ENCODE measurements around the gene C19orf81. TPM values are rescaled to one million over a fixed set of nuclear protein-coding genes. Genes with fewer than 3 reads are reported as not detected.

C19orf81 gene
- total and polyA plus RNA-seq, 9 of the 15 experiments (the other 6 are each of a cell fraction or from before 2014, with no cell fraction given) = 2.5 to 42.9 (median 33.0) TPM; not detected in 4

DNA sequence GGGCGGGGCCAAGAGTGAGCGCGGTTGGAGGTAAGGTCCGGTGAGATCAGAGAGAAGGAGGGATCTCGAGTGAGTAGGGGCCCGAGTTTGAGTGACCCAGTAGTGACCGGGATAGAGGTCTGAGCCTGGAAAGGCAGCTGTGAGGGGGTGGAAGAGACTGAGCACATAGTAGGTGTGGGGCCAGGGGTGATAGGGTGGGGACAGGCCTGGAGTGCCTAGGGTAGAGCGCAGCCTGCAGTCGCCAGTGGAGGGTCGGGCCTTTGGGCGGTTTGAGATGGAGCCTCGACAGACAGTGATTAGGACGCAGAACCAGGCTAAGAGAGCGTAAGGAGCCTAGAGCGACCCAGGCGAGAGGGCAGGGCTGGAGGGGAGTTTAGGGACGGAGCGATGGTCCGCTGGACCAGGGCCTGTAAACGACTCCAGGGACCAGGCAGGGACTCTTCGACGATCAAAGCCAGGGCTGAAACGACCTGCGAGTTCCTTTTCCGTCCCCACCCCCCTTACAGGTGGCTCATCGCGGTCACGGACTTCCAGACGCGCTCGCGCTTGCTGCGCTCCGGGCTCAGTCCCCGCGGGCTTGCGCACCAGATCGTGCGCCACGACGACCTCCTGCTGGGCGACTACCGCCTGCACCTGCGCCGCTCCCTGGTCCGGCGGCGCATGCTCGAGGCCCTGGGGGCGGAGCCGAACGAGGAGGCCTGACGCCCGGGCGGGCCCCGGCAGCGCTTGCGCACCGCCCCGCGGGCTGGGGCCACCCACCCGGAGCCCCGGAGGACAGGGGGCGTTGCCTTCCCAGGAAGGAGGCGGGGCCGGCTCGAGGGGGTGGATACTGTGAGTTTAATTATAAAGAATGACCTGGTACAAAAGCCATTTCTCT, 9.4 kb downstream of the C19orf81 start (continued):
- TF ChIP-seq, protein P1, sequence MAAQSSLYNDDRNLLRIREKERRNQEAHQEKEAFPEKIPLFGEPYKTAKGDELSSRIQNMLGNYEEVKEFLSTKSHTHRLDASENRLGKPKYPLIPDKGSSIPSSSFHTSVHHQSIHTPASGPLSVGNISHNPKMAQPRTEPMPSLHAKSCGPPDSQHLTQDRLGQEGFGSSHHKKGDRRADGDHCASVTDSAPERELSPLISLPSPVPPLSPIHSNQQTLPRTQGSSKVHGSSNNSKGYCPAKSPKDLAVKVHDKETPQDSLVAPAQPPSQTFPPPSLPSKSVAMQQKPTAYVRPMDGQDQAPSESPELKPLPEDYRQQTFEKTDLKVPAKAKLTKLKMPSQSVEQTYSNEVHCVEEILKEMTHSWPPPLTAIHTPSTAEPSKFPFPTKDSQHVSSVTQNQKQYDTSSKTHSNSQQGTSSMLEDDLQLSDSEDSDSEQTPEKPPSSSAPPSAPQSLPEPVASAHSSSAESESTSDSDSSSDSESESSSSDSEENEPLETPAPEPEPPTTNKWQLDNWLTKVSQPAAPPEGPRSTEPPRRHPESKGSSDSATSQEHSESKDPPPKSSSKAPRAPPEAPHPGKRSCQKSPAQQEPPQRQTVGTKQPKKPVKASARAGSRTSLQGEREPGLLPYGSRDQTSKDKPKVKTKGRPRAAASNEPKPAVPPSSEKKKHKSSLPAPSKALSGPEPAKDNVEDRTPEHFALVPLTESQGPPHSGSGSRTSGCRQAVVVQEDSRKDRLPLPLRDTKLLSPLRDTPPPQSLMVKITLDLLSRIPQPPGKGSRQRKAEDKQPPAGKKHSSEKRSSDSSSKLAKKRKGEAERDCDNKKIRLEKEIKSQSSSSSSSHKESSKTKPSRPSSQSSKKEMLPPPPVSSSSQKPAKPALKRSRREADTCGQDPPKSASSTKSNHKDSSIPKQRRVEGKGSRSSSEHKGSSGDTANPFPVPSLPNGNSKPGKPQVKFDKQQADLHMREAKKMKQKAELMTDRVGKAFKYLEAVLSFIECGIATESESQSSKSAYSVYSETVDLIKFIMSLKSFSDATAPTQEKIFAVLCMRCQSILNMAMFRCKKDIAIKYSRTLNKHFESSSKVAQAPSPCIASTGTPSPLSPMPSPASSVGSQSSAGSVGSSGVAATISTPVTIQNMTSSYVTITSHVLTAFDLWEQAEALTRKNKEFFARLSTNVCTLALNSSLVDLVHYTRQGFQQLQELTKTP (IDR thresholded peaks at IDR 0.05; ENCODE audit: low read depth in 1 of 2, partially characterized antibody in 2 of 2) = peak; percentile 27 to 88
- peak; percentile 86; the same call in 1 of the 2 replicates for TF ChIP-seq SMARCA5 (IDR thresholded peaks at IDR 0.05)
- TF ChIP-seq NR1H2 (CRISPR knock-in tag; IDR thresholded peaks at IDR 0.05) = peak; percentile 84; the same call in 1 of the 2 replicates
- TF ChIP-seq CXXC5 (CRISPR knock-in tag; IDR thresholded peaks at IDR 0.05) = peak; percentile 88
- TF ChIP-seq RCOR1 (IDR thresholded peaks at IDR 0.05; ENCODE audit: borderline replicate concordance in 1 of 2, low read depth in 2 of 2, low read length in 2 of 2) = 0 out of 4 replicates have a peak, but pooled peaks of 1 of the 2 experiments have one; percentile 20
- no peak for TF ChIP-seq GATA2 (CRISPR knock-in tag; IDR thresholded peaks at IDR 0.05)
- no peak for TF ChIP-seq YBX1 (IDR thresholded peaks at IDR 0.05)
- peak; percentile 64; a peak in 3 of 4 replicates for TF ChIP-seq MAZ (CRISPR knock-in tag; conservative IDR thresholded peaks at IDR 0.05 in 1 of 2, IDR thresholded peaks at IDR 0.05 in 1 of 2)
- TF ChIP-seq DNMT1 (IDR thresholded peaks at IDR 0.05) = 0 out of 2 replicates have a peak, but pooled peaks have one; percentile 87
- 0 out of 4 replicates have a peak, but pooled peaks of 1 of the 2 experiments have one; percentile 49 for TF ChIP-seq TRIM24 (IDR thresholded peaks at IDR 0.05)
- TF ChIP-seq, protein P2, sequence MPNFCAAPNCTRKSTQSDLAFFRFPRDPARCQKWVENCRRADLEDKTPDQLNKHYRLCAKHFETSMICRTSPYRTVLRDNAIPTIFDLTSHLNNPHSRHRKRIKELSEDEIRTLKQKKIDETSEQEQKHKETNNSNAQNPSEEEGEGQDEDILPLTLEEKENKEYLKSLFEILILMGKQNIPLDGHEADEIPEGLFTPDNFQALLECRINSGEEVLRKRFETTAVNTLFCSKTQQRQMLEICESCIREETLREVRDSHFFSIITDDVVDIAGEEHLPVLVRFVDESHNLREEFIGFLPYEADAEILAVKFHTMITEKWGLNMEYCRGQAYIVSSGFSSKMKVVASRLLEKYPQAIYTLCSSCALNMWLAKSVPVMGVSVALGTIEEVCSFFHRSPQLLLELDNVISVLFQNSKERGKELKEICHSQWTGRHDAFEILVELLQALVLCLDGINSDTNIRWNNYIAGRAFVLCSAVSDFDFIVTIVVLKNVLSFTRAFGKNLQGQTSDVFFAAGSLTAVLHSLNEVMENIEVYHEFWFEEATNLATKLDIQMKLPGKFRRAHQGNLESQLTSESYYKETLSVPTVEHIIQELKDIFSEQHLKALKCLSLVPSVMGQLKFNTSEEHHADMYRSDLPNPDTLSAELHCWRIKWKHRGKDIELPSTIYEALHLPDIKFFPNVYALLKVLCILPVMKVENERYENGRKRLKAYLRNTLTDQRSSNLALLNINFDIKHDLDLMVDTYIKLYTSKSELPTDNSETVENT (CRISPR knock-in tag; IDR thresholded peaks at IDR 0.05) = peak; percentile 88
- TF ChIP-seq KDM4B (IDR thresholded peaks at IDR 0.05; ENCODE audit: borderline replicate concordance in 2 of 2, low read depth in 1 of 2) = 0 out of 4 replicates have a peak, but pooled peaks of 1 of the 2 experiments have one; percentile 60
- peak; percentile 24 for TF ChIP-seq ARHGAP35 (IDR thresholded peaks at IDR 0.05; ENCODE audit: partially characterized antibody)
- TF ChIP-seq ZNF77 (CRISPR knock-in tag; IDR thresholded peaks at IDR 0.05) = peak; percentile 77; the same call in 1 of the 2 replicates
- peak; percentile 88; the same call in 1 of the 2 replicates for TF ChIP-seq CBX1 (IDR thresholded peaks at IDR 0.05; ENCODE audit: low read depth)
- peak; percentile 45; the same call in 1 of the 2 replicates for TF ChIP-seq HCFC1 (IDR thresholded peaks at IDR 0.05; ENCODE audit: low read depth, low read length)
- peak; percentile 26; the same call in 1 of the 2 replicates for TF ChIP-seq SOX6 (IDR thresholded peaks at IDR 0.05)
- no peak for TF ChIP-seq ETV6 (IDR thresholded peaks at IDR 0.05; ENCODE audit: borderline replicate concordance in 1 of 2, low read depth in 2 of 2, low read length in 1 of 2)
- peak; percentile 57; the same call in 1 of the 2 replicates for TF ChIP-seq ETV6 (CRISPR knock-in tag; IDR thresholded peaks at IDR 0.05; ENCODE audit: borderline replicate concordance)
- peak; percentile 48 to 60 for TF ChIP-seq RAD21 (CRISPR knock-in tag; conservative IDR thresholded peaks at IDR 0.05 in 1 of 2, IDR thresholded peaks at IDR 0.05 in 1 of 2)
- TF ChIP-seq SETDB1 (IDR thresholded peaks at IDR 0.05; ENCODE audit: low read length) = no peak
- TF ChIP-seq FOXJ2 (tag; IDR thresholded peaks at IDR 0.05) = 0 out of 2 replicates have a peak, but pooled peaks have one; percentile 28

Measured in K562 (cell line).